Measurements from ENCODE around the gene CABCOCO1.

Gene CABCOCO1

DNA sequence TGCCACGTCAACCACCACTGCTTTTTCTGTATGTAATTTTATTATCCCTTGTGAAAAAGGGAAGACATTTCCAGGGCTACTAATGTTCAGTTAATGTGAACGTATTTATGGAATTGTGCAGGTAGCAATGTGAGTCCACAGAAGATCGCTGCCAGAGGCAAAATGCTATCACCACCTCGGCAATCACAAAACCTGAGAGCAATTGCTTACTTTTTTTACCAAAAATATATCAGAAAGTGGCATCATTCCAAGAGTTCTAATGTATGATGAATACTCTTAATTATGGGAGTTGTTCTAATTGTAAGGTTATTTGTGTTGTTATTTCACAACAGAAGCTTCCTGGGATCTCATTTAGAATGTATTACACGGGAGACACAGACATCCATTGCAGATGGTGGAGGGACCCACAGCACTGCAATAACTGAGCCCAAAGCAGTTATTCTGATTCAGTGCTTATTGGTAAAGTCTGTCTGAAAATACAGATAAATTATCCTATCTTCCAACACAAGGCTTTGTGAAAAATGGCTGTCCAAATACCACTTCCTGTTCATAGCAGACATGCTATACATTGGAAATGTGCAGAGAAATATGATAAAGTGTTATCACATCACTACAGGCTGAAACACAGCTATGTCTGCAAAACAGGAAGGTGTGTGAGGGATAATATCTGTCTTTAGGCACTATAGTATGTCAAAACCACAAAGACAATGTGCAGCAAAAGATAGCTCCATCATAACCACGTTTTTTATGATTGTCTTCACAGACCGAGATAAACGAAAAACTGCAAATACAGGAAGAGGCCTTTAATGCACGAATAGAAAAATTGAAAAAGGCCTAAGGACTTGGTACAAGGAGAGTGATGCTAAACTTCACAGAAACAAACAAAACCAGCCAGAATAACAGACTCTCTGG, 102.7 kb downstream of the CABCOCO1 start:
- Histone ChIP-seq H3K4me3 (ENCODE audit: low read length) (no peak overlapping the region), H3K9ac (ENCODE audit: low read length) (no peak overlapping the region), H3K4me1 (ENCODE audit: control insufficient read depth, insufficient read depth, low read length) (no peaks in the 10 kb centered on the region), H3K36me3 (ENCODE audit: control insufficient read depth, insufficient read depth, low read length) (no peaks in the 10 kb centered on the region), H3K27ac (ENCODE audit: low read depth, low read length) (no peak overlapping the region), H3K27me3 (ENCODE audit: control insufficient read depth, insufficient read depth, low read length) (no peaks in the 10 kb centered on the region)

DNA sequence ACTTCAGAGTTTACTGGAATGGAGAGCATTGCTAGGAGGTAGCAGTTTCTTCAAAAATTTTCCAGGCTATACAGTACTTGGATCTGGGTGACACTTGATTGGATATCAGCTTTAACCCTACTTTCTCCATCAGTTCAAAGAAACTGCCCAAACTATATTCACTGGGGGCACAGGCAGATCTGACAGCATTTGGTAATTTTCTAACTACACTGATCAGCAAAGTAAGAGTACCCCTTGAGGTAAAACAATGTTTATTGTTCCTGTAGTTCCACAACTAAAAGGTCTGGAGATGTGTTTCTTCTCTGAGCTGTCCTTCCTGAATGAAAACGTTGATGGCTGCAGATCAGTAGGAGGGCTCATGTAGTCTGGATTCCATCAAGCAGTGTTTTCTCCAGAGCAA, 104.2 kb downstream of the CABCOCO1 start:
- H3K4me1 ChIP-seq (ENCODE audit: control insufficient read depth, insufficient read depth, low read length): no peaks in the 10 kb centered on the region
- H3K27me3 ChIP-seq (ENCODE audit: control insufficient read depth, insufficient read depth, low read length): no peaks in the 10 kb centered on the region
- no peaks in the 10 kb centered on the region for H3K36me3 ChIP-seq (ENCODE audit: control insufficient read depth, insufficient read depth, low read length)
- no peak overlapping the region for H3K4me3 ChIP-seq (ENCODE audit: low read length)
- H3K9ac ChIP-seq (ENCODE audit: low read length): no peak overlapping the region
- H3K27ac ChIP-seq (ENCODE audit: low read depth, low read length): no peak overlapping the region

DNA sequence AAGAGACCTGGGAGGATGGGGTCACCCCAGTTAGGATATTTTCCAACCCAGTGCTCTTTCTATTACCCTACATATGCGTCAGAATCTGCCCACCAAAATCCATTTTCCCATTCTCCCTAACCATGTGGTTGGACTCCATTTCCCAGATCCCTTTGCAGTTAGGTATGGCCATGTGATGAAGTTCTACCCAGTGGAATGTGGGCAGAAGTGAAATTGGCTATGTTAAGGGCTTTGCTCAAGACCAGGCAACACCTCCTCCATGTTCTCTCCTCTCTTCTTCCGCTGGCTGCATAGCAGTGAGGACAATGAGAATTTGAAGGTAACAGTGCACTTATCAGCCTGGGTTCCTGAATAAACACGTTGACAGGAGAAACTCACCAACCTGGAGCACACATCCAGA, 111.3 kb downstream of the CABCOCO1 start:
- H3K4me1 ChIP-seq (ENCODE audit: control insufficient read depth, insufficient read depth, low read length): no peaks in the 10 kb centered on the region
- no peak overlapping the region for H3K9ac ChIP-seq (ENCODE audit: low read length)
- no peaks in the 10 kb centered on the region for H3K36me3 ChIP-seq (ENCODE audit: control insufficient read depth, insufficient read depth, low read length)
- H3K4me3 ChIP-seq (ENCODE audit: low read length): no peak overlapping the region
- H3K27me3 ChIP-seq (ENCODE audit: control insufficient read depth, insufficient read depth, low read length): no peaks in the 10 kb centered on the region
- H3K27ac ChIP-seq (ENCODE audit: low read depth, low read length): no peak overlapping the region

- Histone ChIP-seq H3K36me3 (ENCODE audit: control insufficient read depth, insufficient read depth, low read length) (no peaks in the 10 kb centered on the region), H3K9ac (ENCODE audit: low read length) (no peak overlapping the region), H3K4me1 (ENCODE audit: control insufficient read depth, insufficient read depth, low read length) (peaks cover under 1% of the 10 kb centered on the region), H3K27me3 (ENCODE audit: control insufficient read depth, insufficient read depth, low read length) (no peaks in the 10 kb centered on the region), H3K27ac (ENCODE audit: low read depth, low read length) (no peak overlapping the region), H3K4me3 (ENCODE audit: low read length) (no peak overlapping the region)
Measured at GRCh38 chr10:61775111-61775510, 112.4 kb downstream of the CABCOCO1 start.

- H3K4me1 ChIP-seq (ENCODE audit: control insufficient read depth, insufficient read depth, low read length): peaks cover 4% of the 10 kb centered on the region
- H3K27ac ChIP-seq (ENCODE audit: low read depth, low read length): no peak overlapping the region
- H3K9ac ChIP-seq (ENCODE audit: low read length): no peak overlapping the region
- no peaks in the 10 kb centered on the region for H3K36me3 ChIP-seq (ENCODE audit: control insufficient read depth, insufficient read depth, low read length)
- H3K4me3 ChIP-seq (ENCODE audit: low read length): no peak overlapping the region
- no peaks in the 10 kb centered on the region for H3K27me3 ChIP-seq (ENCODE audit: control insufficient read depth, insufficient read depth, low read length)
Measured at GRCh38 chr10:61776615-61777266, 114.0 kb downstream of the CABCOCO1 start.

DNA sequence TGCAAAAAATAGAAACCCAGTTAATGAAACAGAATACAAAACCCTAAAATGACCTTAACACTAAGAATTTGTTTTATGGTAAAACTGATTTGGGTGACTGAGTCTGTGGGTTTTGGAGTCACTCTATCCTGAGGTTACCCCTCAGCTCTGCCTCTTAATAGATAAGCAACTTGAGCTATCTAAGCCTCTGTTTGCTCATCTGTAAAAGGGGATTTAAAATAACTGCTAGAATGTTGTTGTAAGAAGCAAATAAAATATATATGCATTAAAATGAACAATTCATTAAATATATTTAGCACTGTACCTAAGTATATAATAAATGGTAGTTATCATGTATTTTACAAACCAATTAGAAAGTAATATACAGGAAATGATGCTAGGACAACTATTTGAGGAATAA, 115.4 kb downstream of the CABCOCO1 start:
- Histone ChIP-seq H3K4me3 (ENCODE audit: low read length) (no peak overlapping the region), H3K4me1 (ENCODE audit: control insufficient read depth, insufficient read depth, low read length) (peaks cover 4% of the 10 kb centered on the region), H3K9ac (ENCODE audit: low read length) (no peak overlapping the region), H3K27me3 (ENCODE audit: control insufficient read depth, insufficient read depth, low read length) (no peaks in the 10 kb centered on the region), H3K27ac (ENCODE audit: low read depth, low read length) (no peak overlapping the region), H3K36me3 (ENCODE audit: control insufficient read depth, insufficient read depth, low read length) (no peaks in the 10 kb centered on the region)

GRCh38 chr10:61779276-61779675, 116.5 kb downstream of the CABCOCO1 start:
- no peak overlapping the region for H3K4me3 ChIP-seq (ENCODE audit: low read length)
- no peaks in the 10 kb centered on the region for H3K36me3 ChIP-seq (ENCODE audit: control insufficient read depth, insufficient read depth, low read length)
- peak overlapping the region; percentile 2 for H3K27ac ChIP-seq (ENCODE audit: low read depth, low read length)
- peaks cover 4% of the 10 kb centered on the region for H3K4me1 ChIP-seq (ENCODE audit: control insufficient read depth, insufficient read depth, low read length)
- H3K27me3 ChIP-seq (ENCODE audit: control insufficient read depth, insufficient read depth, low read length): no peaks in the 10 kb centered on the region
- H3K9ac ChIP-seq (ENCODE audit: low read length): no peak overlapping the region

GRCh38 chr10:61779950-61780659, 117.4 kb downstream of the CABCOCO1 start:
- H3K36me3 ChIP-seq (ENCODE audit: control insufficient read depth, insufficient read depth, low read length): no peaks in the 10 kb centered on the region
- H3K4me3 ChIP-seq (ENCODE audit: low read length): no peak overlapping the region
- no peaks in the 10 kb centered on the region for H3K27me3 ChIP-seq (ENCODE audit: control insufficient read depth, insufficient read depth, low read length)
- peak overlapping the region; percentile 38 for H3K27ac ChIP-seq (ENCODE audit: low read depth, low read length)
- H3K4me1 ChIP-seq (ENCODE audit: control insufficient read depth, insufficient read depth, low read length): peaks cover 4% of the 10 kb centered on the region
- H3K9ac ChIP-seq (ENCODE audit: low read length): no peak overlapping the region

GRCh38 chr10:61780732-61781131, 118.0 kb downstream of the CABCOCO1 start:
- H3K4me1 ChIP-seq (ENCODE audit: control insufficient read depth, insufficient read depth, low read length): peaks cover 4% of the 10 kb centered on the region
- H3K36me3 ChIP-seq (ENCODE audit: control insufficient read depth, insufficient read depth, low read length): no peaks in the 10 kb centered on the region
- no peak overlapping the region for H3K4me3 ChIP-seq (ENCODE audit: low read length)
- no peak overlapping the region for H3K27ac ChIP-seq (ENCODE audit: low read depth, low read length)
- no peak overlapping the region for H3K9ac ChIP-seq (ENCODE audit: low read length)
- no peaks in the 10 kb centered on the region for H3K27me3 ChIP-seq (ENCODE audit: control insufficient read depth, insufficient read depth, low read length)

- Histone ChIP-seq H3K27me3 (ENCODE audit: control insufficient read depth, insufficient read depth, low read length) (no peaks in the 10 kb centered on the region), H3K36me3 (ENCODE audit: control insufficient read depth, insufficient read depth, low read length) (no peaks in the 10 kb centered on the region), H3K4me1 (ENCODE audit: control insufficient read depth, insufficient read depth, low read length) (peaks cover 4% of the 10 kb centered on the region), H3K27ac (ENCODE audit: low read depth, low read length) (no peak overlapping the region), H3K9ac (ENCODE audit: low read length) (no peak overlapping the region), H3K4me3 (ENCODE audit: low read length) (no peak overlapping the region)
Measured at GRCh38 chr10:61781969-61782403, 119.3 kb downstream of the CABCOCO1 start.

DNA sequence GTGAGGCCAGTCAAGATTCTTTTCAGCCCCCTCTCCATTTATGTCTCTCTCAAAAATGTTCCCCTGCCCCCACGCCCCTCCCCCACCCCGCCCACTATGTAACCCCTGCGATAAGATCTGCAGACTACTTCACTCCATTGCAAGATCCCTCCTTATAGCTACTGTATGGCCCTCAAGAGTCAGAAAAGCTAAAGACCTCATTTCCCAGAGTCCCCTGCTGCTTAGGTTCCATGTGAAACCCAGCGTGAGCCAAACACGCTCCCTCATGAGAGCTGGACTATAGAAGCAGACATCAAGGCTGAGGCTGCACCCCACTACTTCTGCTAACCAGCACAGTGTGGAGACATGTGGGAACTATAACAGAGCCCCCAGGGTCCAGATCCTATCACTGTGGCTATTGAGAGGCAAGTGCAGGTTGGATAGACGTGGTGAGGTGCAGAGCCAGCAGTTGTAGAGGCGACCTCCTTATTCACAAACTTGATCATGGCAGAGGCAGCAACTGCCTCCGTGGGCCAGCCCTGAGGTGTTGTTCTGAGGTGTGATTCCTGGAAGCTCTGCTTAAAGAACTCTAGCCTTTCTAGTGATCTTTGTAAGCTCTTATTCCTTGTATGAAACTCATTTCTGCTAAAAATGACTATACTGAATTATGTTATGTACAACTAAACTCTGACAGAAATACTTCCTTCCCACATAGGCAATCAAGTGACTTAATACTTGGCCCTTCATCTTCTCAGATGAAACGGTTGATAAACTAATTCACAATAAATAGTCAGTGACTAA, 121.8 kb downstream of the CABCOCO1 start:
- H3K4me3 ChIP-seq (ENCODE audit: low read length): no peak overlapping the region
- no peak overlapping the region for H3K9ac ChIP-seq (ENCODE audit: low read length)
- no peaks in the 10 kb centered on the region for H3K36me3 ChIP-seq (ENCODE audit: control insufficient read depth, insufficient read depth, low read length)
- peaks cover 4% of the 10 kb centered on the region for H3K4me1 ChIP-seq (ENCODE audit: control insufficient read depth, insufficient read depth, low read length)
- H3K27ac ChIP-seq (ENCODE audit: low read depth, low read length): no peak overlapping the region
- H3K27me3 ChIP-seq (ENCODE audit: control insufficient read depth, insufficient read depth, low read length): no peaks in the 10 kb centered on the region
